GM12878 (cell line): ENCODE results near the gene IRS2. TPM values are rescaled to one million over a fixed set of nuclear protein-coding genes. Genes with fewer than 3 reads are reported as not detected.

Experiments
- ATAC-seq: fragments of 200-7000 bp; cut with Tn5 transposase; 3 replicates; pipeline ENCODE4 v1.9.1; 2020; ENCODE audit warnings: mild to moderate bottlenecking, moderate library complexity
- BruUV-seq: library from RNA; stranded (reverse); fragments of 400-500 nt; replicated peaks from 2 replicates; lab custom pipeline; 2021; lab: Mats Ljungman, UMichigan
- CTCF ChIA-PET: fragments of 300-600 bp; sonication (Branson Sonifier 250); formaldehyde crosslinking; extraction: SDS; loops from one replicate; lab custom pipeline; 2021; ENCODE audit warnings: inconsistent platforms; lab: Yijun Ruan, JAX
- POLR2A ChIA-PET: fragments of 350-600 bp; formaldehyde crosslinking; extraction: SDS; loops from one replicate; lab custom pipeline; 2021; ENCODE audit warnings: inconsistent platforms; lab: Charles Lee
- RAD21 ChIA-PET: fragments of 300-600 bp; sonication (Branson Sonifier 250); formaldehyde crosslinking; loops from one replicate; lab custom pipeline; 2023; ENCODE audit warnings: antibody characterized with exemption; ENCODE audit not compliant: unreplicated experiment; lab: Charles Lee
- SMC1A ChIA-PET: fragments of 300-600 bp; sonication (Branson Sonifier 250); formaldehyde crosslinking; loops from one replicate; lab custom pipeline; 2023; ENCODE audit not compliant: unreplicated experiment, uncharacterized antibody; lab: Charles Lee
- DNase-seq: peaks from one replicate; pipeline ENCODE4 v3.0.0-alpha.2; 2011; ENCODE audit warnings: low read depth, low spot score
- FAIRE-seq: peaks from 3 replicates; lab custom pipeline; 2011; peaks lifted over from hg19 to GRCh38; lab: Jason Lieb, UNC
- H2AFZ ChIP-seq: 2 replicates; pipeline ENCODE4 v1.6.0; 2011; ENCODE audit warnings: low read depth, low read length, control low read depth; ENCODE audit not compliant: control insufficient read depth
- H3K27ac ChIP-seq: 2 replicates; pipeline ENCODE4 v1.5.1; 2011; ENCODE audit warnings: control low read depth; ENCODE audit not compliant: control insufficient read depth, insufficient read depth
- H3K27me3 ChIP-seq, 2 experiments: replicated peaks in 1 of 2; 2 replicates each; pipeline versions ENCODE4 v1.6.0 to v1.6.1; 2011; ENCODE audit warnings: low read length in 1 of 2; ENCODE audit not compliant: control insufficient read depth in 2 of 2, insufficient read depth in 2 of 2
- H3K36me3 ChIP-seq, 2 experiments: 2 replicates each; pipeline ENCODE4 v1.5.1; 2011; ENCODE audit warnings: low read length in 1 of 2; ENCODE audit not compliant: control insufficient read depth in 2 of 2, insufficient read depth in 2 of 2
- H3K4me1 ChIP-seq: 2 replicates; pipeline ENCODE4 v1.6.1; 2011; ENCODE audit warnings: mild to moderate bottlenecking, low read length, moderate library complexity, mixed read lengths; ENCODE audit not compliant: control insufficient read depth, insufficient read depth
- H3K4me2 ChIP-seq: 2 replicates; pipeline ENCODE4 v1.6.0; 2011; ENCODE audit warnings: control low read depth; ENCODE audit not compliant: control insufficient read depth, insufficient read depth
- H3K4me3 ChIP-seq: fragments of 200-600 bp; sonication (generic); 2 replicates; pipeline ENCODE4 v1.5.1; 2016
- H3K79me2 ChIP-seq: 2 replicates; pipeline ENCODE4 v1.6.0; 2011; ENCODE audit warnings: low read length; ENCODE audit not compliant: control insufficient read depth, insufficient read depth
- H3K9ac ChIP-seq: 2 replicates; pipeline ENCODE4 v1.8.0; 2011; ENCODE audit warnings: low read length, control low read depth, mixed read lengths; ENCODE audit not compliant: control insufficient read depth, insufficient read depth
- H3K9me3 ChIP-seq: replicated peaks from 3 replicates; pipeline ENCODE4 v1.5.1; 2011; ENCODE audit warnings: mild to moderate bottlenecking, low read length; ENCODE audit not compliant: control insufficient read depth, insufficient read depth
- H4K20me1 ChIP-seq: 2 replicates; pipeline ENCODE4 v1.6.0; 2011; ENCODE audit not compliant: control insufficient read depth, insufficient read depth
- CHD2 ChIP-seq: IDR thresholded peaks from 2 replicates; pipeline ENCODE4 v1.6.1; 2011; ENCODE audit warnings: low read depth, low read length, improper control_type of control experiment, borderline replicate concordance
- CUX1 ChIP-seq: IDR thresholded peaks from 2 replicates; pipeline ENCODE4 v1.6.1; 2012; ENCODE audit warnings: improper control_type of control experiment, low read depth, low read length; ENCODE audit not compliant: insufficient replicate concordance
- ETV6 ChIP-seq, 2 experiments: fragments of 450-650 bp in 1 of 2; IDR thresholded peaks in 1 of 2; conservative IDR thresholded peaks in 1 of 2; 2 replicates each; pipeline ENCODE4 v1.6.1; 2014; ENCODE audit warnings: antibody characterized with exemption in 1 of 2, borderline replicate concordance in 1 of 2, low read depth in 1 of 2, mild to moderate bottlenecking in 1 of 2, moderate library complexity in 1 of 2
- FOXM1 ChIP-seq: IDR thresholded peaks from 2 replicates; pipeline ENCODE4 v1.6.1; 2012; ENCODE audit warnings: low read depth, mild to moderate bottlenecking, inconsistent platforms, low read length, moderate library complexity
- HCFC1 ChIP-seq: fragments of 150-350 bp; IDR thresholded peaks from 2 replicates; pipeline ENCODE4 v1.6.1; 2014; ENCODE audit warnings: low read length
- HSF1 ChIP-seq: fragments of 150-350 bp; IDR thresholded peaks from 2 replicates; pipeline ENCODE4 v1.6.1; 2014; ENCODE audit warnings: mild to moderate bottlenecking, low read depth, low read length
- NKRF ChIP-seq: fragments of 450-650 bp; conservative IDR thresholded peaks from 2 replicates; pipeline ENCODE4 v1.6.1; 2017; ENCODE audit warnings: mild to moderate bottlenecking, moderate library complexity
- PAX8 ChIP-seq: fragments of 450-650 bp; IDR thresholded peaks from 2 replicates; pipeline ENCODE4 v1.6.1; 2017; ENCODE audit warnings: mild to moderate bottlenecking, moderate library complexity
- RBBP5 ChIP-seq: fragments of 200-600 bp; sonication (generic); conservative IDR thresholded peaks from 2 replicates; pipeline ENCODE4 v1.6.1; 2016
- SMAD5 ChIP-seq: IDR thresholded peaks from 2 replicates; pipeline ENCODE4 v1.6.1; 2016; ENCODE audit warnings: antibody characterized with exemption, low read depth
- TARDBP ChIP-seq: IDR thresholded peaks from 2 replicates; pipeline ENCODE4 v1.6.1; 2016; ENCODE audit warnings: borderline replicate concordance
- TCF3 ChIP-seq: IDR thresholded peaks from 2 replicates; pipeline ENCODE4 v1.6.1; 2012; ENCODE audit warnings: low read depth, mild to moderate bottlenecking, low read length, borderline replicate concordance; ENCODE audit not compliant: insufficient read depth
- YBX1 ChIP-seq: fragments of 450-650 bp; IDR thresholded peaks from 2 replicates; pipeline ENCODE4 v1.6.1; 2016; ENCODE audit warnings: antibody characterized with exemption
- WGBS: methylation state at CpG from one replicate; pipeline ENCODE4 v1.1.6; 2016; ENCODE audit warnings: low lambda C conversion rate; ENCODE audit not compliant: insufficient replicate concordance, insufficient coverage; ENCODE audit errors: missing lambda C conversion rate; 5-methylcytosine and 5-hydroxymethylcytosine counted together
- in situ Hi-C: fragments of 300-500 bp; cut with MboI; formaldehyde crosslinking; loops from 9 replicates; pipeline ENCODE4 v1.14.3; 2018; ENCODE audit warnings: mixed read lengths
- intact Hi-C: fragments of 100-400 bp; cut with micrococcal nuclease; formaldehyde crosslinking; loops from one replicate; pipeline ENCODE4 v1.14.2; 2022; ENCODE audit not compliant: unreplicated experiment
- polyA plus RNA-seq, 11 experiments: library from polyadenylated mRNA; depleted of rRNA in 4 of 11; unstranded in 6 of 11; stranded (reverse) in 5 of 11; fragments of >200 nt; fragmentation: Nextera tagmentation in 4 of 11; fragmentation: Illumina TruSeq in 1 of 11; extraction: Ambion mirVana in 4 of 11; extraction: Trizol in 1 of 11; gene quantifications; 1 replicate in 1 of 11; 2 replicates in 10 of 11; pipeline versions ENCODE4 v1.2.1 to v1.2.3, GENCODE V29; 2011 to 2016; ENCODE audit warnings: inconsistent platforms in 2 of 11, missing spikeins in 2 of 11, low read depth in 1 of 11
- total RNA-seq, 4 experiments: library from RNA; depleted of rRNA in 3 of 4; stranded (reverse); fragments of >200 nt in 3 of 4; fragmentation: Illumina TruSeq in 1 of 4; extraction: Trizol in 1 of 4; gene quantifications; 2 replicates each; pipeline versions ENCODE4 v1.2.1 to v1.2.3, GENCODE V29; 2013 to 2021

Gene IRS2
- total and polyA plus RNA-seq, 10 of the 15 experiments (the other 5 are each of a cell fraction or from before 2014, with no cell fraction given): 0.01 to 0.31 (median 0.07) TPM; not detected in 6

GRCh38 chr13:109712124-109712722 is 74.2 kb downstream of the IRS2 start:
- ChIA-PET RAD21 (no interaction called here), SMC1A (no interaction called here), POLR2A (no interaction called here), CTCF (no interaction called here)
- Histone ChIP-seq H3K79me2 (no peaks in the 10 kb centered on the region), H3K27ac (no peak overlapping the region), H3K9me3 (no peaks in the 10 kb centered on the region), H3K9ac (no peak overlapping the region), H2AFZ (no peak overlapping the region), H3K36me3 (no peaks in the 10 kb centered on the region), H3K4me3 (no peak overlapping the region), H3K27me3 (no peaks in the 10 kb centered on the region; a peak in 1 of 4 replicates), H3K4me1 (no peaks in the 10 kb centered on the region), H3K4me2 (no peak overlapping the region), H4K20me1 (no peaks in the 10 kb centered on the region)
- ATAC-seq (no peak), DNase-seq (no peak), FAIRE-seq (no peak)
- TF ChIP-seq HCFC1 (no peak), FOXM1 (no peak), TARDBP (no peak), YBX1 (no peak), TCF3 (no peak), ETV6 (conservative IDR thresholded peaks at IDR 0.05 in 1 of 2, IDR thresholded peaks at IDR 0.05 in 1 of 2; ENCODE audit: borderline replicate concordance in 1 of 2, low read depth in 1 of 2) (no peak), SMAD5 (no peak), RBBP5 (no peak), CHD2 (no peak), CUX1 (no peak), HSF1 (no peak), PAX8 (no peak), NKRF (no peak)
- WGBS: 54% methylated on average over 9 of the region's 9 CpGs
- intact Hi-C loops (no loop called here), in situ Hi-C loops (no loop called here)
- BruUV-seq: no TSS peak
